ENCODE results near the gene FTSJ1. TPM values are rescaled to one million over a fixed set of nuclear protein-coding genes. Genes with fewer than 3 reads are reported as not detected.
A peak's percentile ranks its signal among the peaks of the same experiment; 100 is the strongest.
"Not testable (repeated sequence)": the region's sequence is repeated elsewhere in the genome, so short reads cannot be mapped to it uniquely, and the experiment has no call there.

The FTSJ1 gene
- total RNA-seq, 2 donors from 2014 or later = 58.4 to 76.6 TPM

DNA sequence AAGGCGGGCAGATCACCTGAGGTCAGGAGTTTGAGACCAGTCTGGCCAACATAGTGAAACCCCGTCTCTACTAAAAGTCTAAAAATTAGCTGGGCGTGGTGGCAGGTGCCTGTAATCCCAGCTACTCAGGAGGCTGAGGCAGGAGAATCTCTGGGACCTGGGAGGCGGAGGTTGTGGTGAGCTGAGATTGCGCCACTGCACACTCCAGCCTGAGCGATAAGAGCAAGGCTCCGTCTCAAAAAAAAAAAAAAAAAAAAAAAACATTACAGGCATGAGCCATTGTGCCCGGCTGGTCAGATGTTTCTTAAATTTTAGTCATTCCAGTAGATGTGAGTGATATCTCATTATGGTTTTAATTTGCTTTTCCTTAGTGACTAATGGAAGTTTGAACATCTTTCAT, 49.9 kb downstream of the FTSJ1 start:
- H3K27ac Mint-ChIP-seq; H3K9me3 Mint-ChIP-seq; DNase-seq (ENCODE audit: low spot score in 2 of 2); ATAC-seq: not testable (repeated sequence)
- H3K36me3 Mint-ChIP-seq = peaks cover 7 to 21% of the 10 kb centered on the region in 2 donors

DNA sequence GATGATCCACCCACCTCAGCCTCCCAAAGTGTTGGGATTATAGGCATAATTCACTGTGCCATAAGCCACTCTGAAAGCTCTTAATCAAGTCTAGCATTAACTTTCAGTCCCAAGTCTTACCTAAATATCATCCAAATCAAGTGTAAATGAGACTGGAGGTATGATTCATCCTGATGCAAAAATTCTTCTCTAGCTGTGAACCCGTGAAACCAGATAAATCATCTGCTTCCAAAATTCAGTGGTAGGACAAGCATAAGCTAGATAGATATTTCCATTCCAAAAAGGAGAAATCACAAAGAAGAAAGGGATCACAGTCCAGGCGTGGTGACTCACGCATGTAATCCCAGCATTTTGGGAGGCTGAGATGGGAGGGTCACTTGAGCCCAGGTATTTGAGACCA, 54.7 kb downstream of the FTSJ1 start:
- ATAC-seq = no peak
- no peaks in the 10 kb centered on the region for H3K9me3 Mint-ChIP-seq

GRCh38 chrX:48531358-48531959, 55.5 kb downstream of the FTSJ1 start:
- no peaks in the 10 kb centered on the region for H3K9me3 Mint-ChIP-seq
- peaks cover 4 to 21% of the 10 kb centered on the region in 2 donors for H3K36me3 Mint-ChIP-seq
- peak overlapping the region; percentile 45 to 68 for H3K27ac Mint-ChIP-seq
- ATAC-seq (peak in 1 of 2 donors; percentile 72), DNase-seq (ENCODE audit: low spot score in 2 of 2) (no peak)

More for the DNA sequence above, 54.7 kb downstream of the FTSJ1 start:
- H3K36me3 Mint-ChIP-seq = peaks cover 6 to 24% of the 10 kb centered on the region in 2 donors
- H3K27ac Mint-ChIP-seq = no peak overlapping the region
- no peak for DNase-seq (ENCODE audit: low spot score in 2 of 2)

GRCh38 chrX:48532161-48532560, 56.2 kb downstream of the FTSJ1 start:
- H3K36me3 Mint-ChIP-seq = peaks cover 0 to 17% of the 10 kb centered on the region in 2 donors
- peak overlapping the region in 1 of 2 donors; percentile 68 for H3K27ac Mint-ChIP-seq
- ATAC-seq (no peak), DNase-seq (ENCODE audit: low spot score in 2 of 2) (no peak)
- no peaks in the 10 kb centered on the region for H3K9me3 Mint-ChIP-seq

- H3K27ac Mint-ChIP-seq = no peak overlapping the region
- peaks cover 0 to 15% of the 10 kb centered on the region in 2 donors for H3K36me3 Mint-ChIP-seq
- DNase-seq (ENCODE audit: low spot score in 2 of 2) = no peak
- ATAC-seq = peak; percentile 30 to 54
- no peaks in the 10 kb centered on the region for H3K9me3 Mint-ChIP-seq
Measured at GRCh38 chrX:48533165-48533564, 57.2 kb downstream of the FTSJ1 start.

Other genes with a start within 250 kb of the FTSJ1 start
- gene SSX1, start 220.8 kb upstream of the FTSJ1 start, total RNA-seq = not detected
- gene SSX3, start 119.5 kb upstream of the FTSJ1 start, total RNA-seq = not detected
- not detected for gene SSX4, start 92.7 kb upstream of the FTSJ1 start, total RNA-seq
- gene SSX4B, start 64.2 kb upstream of the FTSJ1 start, total RNA-seq = not detected
- gene SLC38A5, start 5.9 kb upstream of the FTSJ1 start, total RNA-seq = 10 to 100 TPM; 46.3 to 94.5 TPM
- 10 to 100 TPM; 10.7 to 11.8 TPM for gene PORCN, start 32.8 kb downstream of the FTSJ1 start, total RNA-seq
- gene EBP, start 45.6 kb downstream of the FTSJ1 start, total RNA-seq = 100 to 1,000 TPM; 107 to 176 TPM
- gene TBC1D25, start 63.5 kb downstream of the FTSJ1 start, total RNA-seq = 10 to 100 TPM; 18.8 to 22.2 TPM
- 100 to 1,000 TPM; 171 to 256 TPM for gene RBM3, start 98.3 kb downstream of the FTSJ1 start, total RNA-seq
- gene WDR13, start 121.3 kb downstream of the FTSJ1 start, total RNA-seq = 10 to 100 TPM; 52.8 to 58.5 TPM
- 10 to 100 TPM; 88.9 to 93.0 TPM for gene WAS, start 207.6 kb downstream of the FTSJ1 start, total RNA-seq
- gene SUV39H1, start 220.5 kb downstream of the FTSJ1 start, total RNA-seq = 10 to 100 TPM; 31.5 to 36.4 TPM